Fibroblast of mammary gland (primary cell): ENCODE measurements around the gene ZNF891.

Experiments used
- DNase-seq: peaks from one replicate; pipeline ENCODE4 v3.0.0-alpha.2; 2010; ENCODE audit warnings: low read depth
- H3K4me3 ChIP-seq: 2 replicates; pipeline ENCODE4 v1.5.1; 2011; ENCODE audit warnings: low read depth, mild to moderate bottlenecking, low read length, moderate library complexity; ENCODE audit not compliant: control insufficient read depth
- TF ChIP-seq, protein P1 (sequence below): conservative IDR thresholded peaks from 2 replicates; pipeline ENCODE4 v1.5.1; 2011; ENCODE audit warnings: low read depth, low read length, inconsistent platforms; ENCODE audit not compliant: control insufficient read depth, insufficient read depth

The ZNF891 gene

GRCh38 chr12:133135747-133136146 is 5.7 kb upstream of the ZNF891 start:
- no peak for DNase-seq
- H3K4me3 ChIP-seq, result no peak overlapping the region
- TF ChIP-seq, protein P1, sequence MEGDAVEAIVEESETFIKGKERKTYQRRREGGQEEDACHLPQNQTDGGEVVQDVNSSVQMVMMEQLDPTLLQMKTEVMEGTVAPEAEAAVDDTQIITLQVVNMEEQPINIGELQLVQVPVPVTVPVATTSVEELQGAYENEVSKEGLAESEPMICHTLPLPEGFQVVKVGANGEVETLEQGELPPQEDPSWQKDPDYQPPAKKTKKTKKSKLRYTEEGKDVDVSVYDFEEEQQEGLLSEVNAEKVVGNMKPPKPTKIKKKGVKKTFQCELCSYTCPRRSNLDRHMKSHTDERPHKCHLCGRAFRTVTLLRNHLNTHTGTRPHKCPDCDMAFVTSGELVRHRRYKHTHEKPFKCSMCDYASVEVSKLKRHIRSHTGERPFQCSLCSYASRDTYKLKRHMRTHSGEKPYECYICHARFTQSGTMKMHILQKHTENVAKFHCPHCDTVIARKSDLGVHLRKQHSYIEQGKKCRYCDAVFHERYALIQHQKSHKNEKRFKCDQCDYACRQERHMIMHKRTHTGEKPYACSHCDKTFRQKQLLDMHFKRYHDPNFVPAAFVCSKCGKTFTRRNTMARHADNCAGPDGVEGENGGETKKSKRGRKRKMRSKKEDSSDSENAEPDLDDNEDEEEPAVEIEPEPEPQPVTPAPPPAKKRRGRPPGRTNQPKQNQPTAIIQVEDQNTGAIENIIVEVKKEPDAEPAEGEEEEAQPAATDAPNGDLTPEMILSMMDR, result no peak

DNA sequence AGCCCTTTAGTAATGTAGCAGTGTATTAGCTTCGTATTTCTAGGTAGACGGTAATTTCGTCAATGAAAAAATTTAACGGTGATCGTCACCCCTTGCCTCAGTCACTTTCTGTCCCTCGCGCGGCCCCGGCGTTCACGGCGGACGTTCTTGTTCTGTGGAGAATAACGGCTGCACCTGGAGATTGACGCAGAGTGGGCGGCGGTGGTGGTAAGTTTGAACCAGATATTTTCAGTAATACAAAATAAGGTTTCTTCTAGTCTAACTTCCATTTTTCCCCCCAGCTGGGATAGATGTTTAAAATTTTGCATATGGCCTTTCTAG is 694 bp upstream of the ZNF891 start:
- peak overlapping the region; percentile 90 for H3K4me3 ChIP-seq
- DNase-seq, result no peak
- TF ChIP-seq, protein P1, result no peak

DNA sequence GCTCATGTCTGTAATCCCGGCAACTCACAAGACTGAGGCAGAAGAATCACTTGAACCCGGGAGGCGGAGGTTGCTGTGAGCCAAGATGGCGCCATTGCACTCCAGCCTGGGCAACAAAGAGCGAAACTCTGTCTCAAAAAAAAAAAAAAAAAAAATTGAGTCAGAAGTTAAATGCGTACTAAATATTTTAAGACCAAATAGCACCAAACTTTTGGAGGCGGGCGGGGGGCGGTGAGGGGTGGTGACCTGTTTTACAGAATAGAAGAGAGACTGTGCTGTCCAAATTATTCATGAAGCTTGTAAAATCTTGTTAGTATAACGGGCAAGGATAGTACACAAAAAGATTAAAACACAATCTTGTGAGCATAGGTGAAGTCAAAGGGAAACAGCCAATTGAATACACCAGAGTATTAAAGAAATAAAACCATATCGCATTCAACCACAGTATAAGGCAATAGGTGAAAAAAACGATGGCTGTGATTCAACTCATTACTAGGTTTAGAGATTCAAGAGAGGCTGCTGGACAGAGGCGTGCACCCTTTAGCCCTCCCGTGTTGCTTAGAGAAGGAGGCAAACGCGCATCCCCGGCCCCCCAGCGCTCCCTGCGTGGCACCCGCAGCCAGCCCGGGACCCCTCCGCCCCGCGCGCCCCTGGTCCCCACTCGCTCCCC is 571 bp downstream of the ZNF891 start:
- TF ChIP-seq, protein P1, result no peak
- peak overlapping the region; percentile 90 for H3K4me3 ChIP-seq
- peak; percentile 42 for DNase-seq

DNA sequence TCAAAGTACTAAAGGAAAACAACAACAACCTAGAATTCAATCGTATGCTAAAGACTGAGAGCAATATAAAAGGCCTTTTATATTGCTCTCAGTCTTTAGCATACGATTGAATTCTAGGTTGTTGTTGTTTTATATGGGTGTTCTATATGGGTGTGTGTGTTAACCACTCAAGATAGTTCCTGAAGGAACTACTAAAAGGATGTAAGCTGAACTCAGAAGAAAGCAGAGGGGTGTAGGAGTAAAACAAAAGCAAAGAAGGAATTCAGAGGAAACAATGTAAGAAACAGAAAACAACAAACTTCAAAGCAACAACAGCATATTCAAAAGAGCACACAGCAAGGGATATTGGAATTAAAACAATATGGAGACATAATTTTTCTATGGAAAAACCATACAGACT is 5.4 kb downstream of the ZNF891 start:
- no peak overlapping the region for H3K4me3 ChIP-seq
- TF ChIP-seq, protein P1, result no peak
- DNase-seq, result no peak

DNA sequence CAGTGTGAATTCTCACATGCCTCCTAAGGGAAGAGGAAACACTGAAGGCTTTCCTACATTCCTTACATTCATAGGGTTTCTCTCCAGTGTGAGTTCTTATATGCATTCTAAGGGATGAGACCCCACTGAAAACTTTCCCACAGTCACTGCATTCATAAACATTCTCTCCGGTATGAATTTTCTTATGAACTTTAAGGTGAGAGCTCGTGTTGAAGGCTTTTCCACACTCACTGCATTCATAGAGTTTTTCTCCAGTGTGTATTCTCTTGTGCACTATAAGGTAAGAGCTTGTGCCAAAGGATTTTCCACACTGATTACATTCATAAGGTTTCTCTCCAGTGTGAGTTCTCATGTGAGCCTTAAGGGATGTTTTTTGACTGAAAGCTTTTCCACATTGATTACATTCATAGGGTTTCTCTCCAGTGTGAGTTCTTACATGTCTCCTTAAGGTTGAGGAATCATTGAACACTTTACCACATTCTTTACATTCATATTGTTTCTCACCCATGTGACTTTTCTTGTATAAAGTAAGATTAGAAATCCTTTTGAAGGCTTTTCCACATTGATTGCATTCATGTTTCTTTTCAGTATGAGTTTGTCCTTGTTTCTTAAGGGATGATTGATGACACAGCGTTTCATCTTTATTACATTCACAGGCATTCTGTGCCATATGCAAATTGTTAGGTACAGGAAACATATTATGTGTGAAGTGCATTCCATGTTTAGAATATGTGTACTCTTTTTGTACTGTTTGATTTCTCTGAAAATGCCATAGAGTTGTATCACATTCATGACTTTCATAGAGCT is 9.5 kb downstream of the ZNF891 start:
- no peak overlapping the region for H3K4me3 ChIP-seq
- peak; percentile 7 for DNase-seq
- TF ChIP-seq, protein P1, result no peak

GRCh38 chr12:133108150-133108549 is 21.9 kb downstream of the ZNF891 start:
- TF ChIP-seq, protein P1, result no peak
- no peak overlapping the region for H3K4me3 ChIP-seq
- no peak for DNase-seq
